HepG2 (cell line): ENCODE measurements around the gene UTP15. TPM values are rescaled to one million over a fixed set of nuclear protein-coding genes. Genes with fewer than 3 reads are reported as not detected.

ENCODE experiments used
- ASH2L ChIP-seq: fragments of 300-600, 200-600 bp; sonication (generic); IDR thresholded peaks from 2 replicates; pipeline ENCODE4 v1.7.0; 2017; ENCODE audit warnings: low read depth, mild to moderate bottlenecking, moderate library complexity, mixed read lengths, low read length; ENCODE audit not compliant: insufficient read length
- ATRX ChIP-seq: sonication (generic); formaldehyde crosslinking; IDR thresholded peaks from 2 replicates; pipeline ENCODE4 v1.4.0; 2020; ENCODE audit warnings: missing genetic modification reagents, borderline replicate concordance
- CREB1 ChIP-seq, 2 experiments: fragments of 450-650 bp in 1 of 2; IDR thresholded peaks; 2 replicates each; pipeline ENCODE4 v1.6.1; 2016 to 2017; ENCODE audit warnings: control low read depth in 1 of 2, mild to moderate bottlenecking in 1 of 2, missing compliant biosample characterization in 1 of 2, missing genetic modification characterization in 1 of 2
- ELF3 ChIP-seq: IDR thresholded peaks from 2 replicates; pipeline ENCODE4 v1.6.1; 2016; ENCODE audit warnings: missing genetic modification reagents, missing compliant biosample characterization
- IRF2 ChIP-seq: IDR thresholded peaks from 2 replicates; pipeline ENCODE4 v1.6.1; 2018; ENCODE audit warnings: missing genetic modification reagents, missing compliant biosample characterization
- MAX ChIP-seq: IDR thresholded peaks from 2 replicates; pipeline ENCODE4 v1.6.1; 2012; ENCODE audit warnings: inconsistent platforms
- NFAT5 ChIP-seq: sonication (generic); formaldehyde crosslinking; IDR thresholded peaks from 2 replicates; pipeline ENCODE4 v1.4.0; 2020; ENCODE audit warnings: missing genetic modification reagents
- RBAK ChIP-seq: sonication (generic); formaldehyde crosslinking; IDR thresholded peaks from 2 replicates; pipeline ENCODE4 v1.5.1; 2020; ENCODE audit warnings: mild to moderate bottlenecking, missing genetic modification reagents
- TAF1 ChIP-seq: sonication (generic); formaldehyde crosslinking; IDR thresholded peaks from 2 replicates; pipeline ENCODE4 v1.4.0; 2020; ENCODE audit warnings: missing genetic modification reagents
- TIGD3 ChIP-seq: sonication (generic); formaldehyde crosslinking; IDR thresholded peaks from 2 replicates; pipeline ENCODE4 v1.5.1; 2020; ENCODE audit warnings: mild to moderate bottlenecking, missing genetic modification reagents, borderline replicate concordance
- ZBTB4 ChIP-seq: sonication (generic); formaldehyde crosslinking; IDR thresholded peaks from 2 replicates; pipeline ENCODE4 v1.4.0; 2020; ENCODE audit warnings: missing genetic modification reagents, mild to moderate bottlenecking, borderline replicate concordance
- ZNF317 ChIP-seq: sonication (generic); formaldehyde crosslinking; IDR thresholded peaks from 2 replicates; pipeline ENCODE4 v1.5.0; 2020; ENCODE audit warnings: mild to moderate bottlenecking, missing genetic modification reagents
- ZNF572 ChIP-seq: sonication (generic); formaldehyde crosslinking; IDR thresholded peaks from 2 replicates; pipeline ENCODE4 v1.5.1; 2020; ENCODE audit warnings: mild to moderate bottlenecking, missing genetic modification reagents
- ZNF7 ChIP-seq: IDR thresholded peaks from 2 replicates; pipeline ENCODE4 v1.6.1; 2016; ENCODE audit warnings: missing biosample characterization, missing genetic modification reagents
- ZNF704 ChIP-seq: sonication (generic); formaldehyde crosslinking; IDR thresholded peaks from 2 replicates; pipeline ENCODE4 v1.8.1; 2023; ENCODE audit warnings: mild to moderate bottlenecking, inconsistent platforms, moderate library complexity, missing genetic modification reagents, borderline replicate concordance
- ZNF747 ChIP-seq: sonication (generic); formaldehyde crosslinking; IDR thresholded peaks from 2 replicates; pipeline ENCODE4 v1.8.1; 2023; ENCODE audit warnings: missing genetic modification reagents, mild to moderate bottlenecking, borderline replicate concordance
- ZSCAN25 ChIP-seq: sonication (generic); formaldehyde crosslinking; IDR thresholded peaks from 2 replicates; pipeline ENCODE4 v1.8.0; 2022; ENCODE audit warnings: mild to moderate bottlenecking, missing genetic modification reagents
- polyA plus RNA-seq, 8 experiments: library from polyadenylated mRNA; depleted of rRNA in 3 of 8; stranded (reverse) in 7 of 8; unstranded in 1 of 8; fragments of >200 nt; fragmentation: Illumina TruSeq in 4 of 8; extraction: Trizol in 4 of 8; gene quantifications; 2 replicates each; pipeline versions ENCODE4 v1.2.1 to v1.2.3, GENCODE V29; 2011 to 2016; ENCODE audit warnings: low read depth in 4 of 8, missing spikeins in 1 of 8, mixed read lengths in 1 of 8; ENCODE audit not compliant: insufficient read depth in 1 of 8
- total RNA-seq, 5 experiments: library from RNA; depleted of rRNA; stranded (reverse); fragments of >200 nt; fragmentation: Illumina TruSeq; extraction: Trizol; gene quantifications; 2 replicates each; pipeline ENCODE4 v1.2.3, GENCODE V29; 2016; ENCODE audit warnings: low read depth in 1 of 5

The UTP15 gene
- total and polyA plus RNA-seq, 2 of the 13 experiments (the other 11 are each of a cell fraction or from before 2014, with no cell fraction given): 7.3 to 35.8 TPM

- TF ChIP-seq ASH2L (peak; percentile 83), NFAT5 (no peak), ZNF317 (CRISPR knock-in tag) (no peak), ATRX (CRISPR knock-in tag) (no peak), ZNF7 (CRISPR knock-in tag) (no peak), ELF3 (CRISPR knock-in tag) (no peak), ZNF747 (CRISPR knock-in tag) (peak; percentile 67; the same call in 1 of the 2 replicates), ZBTB4 (CRISPR knock-in tag) (no peak), ZSCAN25 (CRISPR knock-in tag) (no peak), MAX (peak; percentile 67), ZNF704 (CRISPR knock-in tag) (0 out of 2 replicates have a peak, but pooled peaks have one; percentile 14), TAF1 (CRISPR knock-in tag) (peak; percentile 61; the same call in 1 of the 2 replicates), ZNF572 (CRISPR knock-in tag) (no peak), RBAK (CRISPR knock-in tag) (no peak), TIGD3 (no peak), IRF2 (CRISPR knock-in tag) (no peak), CREB1 (IDR thresholded peaks at IDR 0.05) (no peak), CREB1 (CRISPR knock-in tag; IDR thresholded peaks at IDR 0.05) (no peak)
Measured at GRCh38 chr5:73625944-73626811, 60.6 kb downstream of the UTP15 start, which contains the start of gene ARHGEF28 (continued).
